Measurements from ENCODE around the gene PRSS33. TPM values are rescaled to one million over a fixed set of nuclear protein-coding genes. Genes with fewer than 3 reads are reported as not detected.

PRSS33 gene
- total and polyA plus RNA-seq, 9 of the 15 experiments (the other 6 are each of a cell fraction or from before 2014, with no cell fraction given), result not detected

DNA sequence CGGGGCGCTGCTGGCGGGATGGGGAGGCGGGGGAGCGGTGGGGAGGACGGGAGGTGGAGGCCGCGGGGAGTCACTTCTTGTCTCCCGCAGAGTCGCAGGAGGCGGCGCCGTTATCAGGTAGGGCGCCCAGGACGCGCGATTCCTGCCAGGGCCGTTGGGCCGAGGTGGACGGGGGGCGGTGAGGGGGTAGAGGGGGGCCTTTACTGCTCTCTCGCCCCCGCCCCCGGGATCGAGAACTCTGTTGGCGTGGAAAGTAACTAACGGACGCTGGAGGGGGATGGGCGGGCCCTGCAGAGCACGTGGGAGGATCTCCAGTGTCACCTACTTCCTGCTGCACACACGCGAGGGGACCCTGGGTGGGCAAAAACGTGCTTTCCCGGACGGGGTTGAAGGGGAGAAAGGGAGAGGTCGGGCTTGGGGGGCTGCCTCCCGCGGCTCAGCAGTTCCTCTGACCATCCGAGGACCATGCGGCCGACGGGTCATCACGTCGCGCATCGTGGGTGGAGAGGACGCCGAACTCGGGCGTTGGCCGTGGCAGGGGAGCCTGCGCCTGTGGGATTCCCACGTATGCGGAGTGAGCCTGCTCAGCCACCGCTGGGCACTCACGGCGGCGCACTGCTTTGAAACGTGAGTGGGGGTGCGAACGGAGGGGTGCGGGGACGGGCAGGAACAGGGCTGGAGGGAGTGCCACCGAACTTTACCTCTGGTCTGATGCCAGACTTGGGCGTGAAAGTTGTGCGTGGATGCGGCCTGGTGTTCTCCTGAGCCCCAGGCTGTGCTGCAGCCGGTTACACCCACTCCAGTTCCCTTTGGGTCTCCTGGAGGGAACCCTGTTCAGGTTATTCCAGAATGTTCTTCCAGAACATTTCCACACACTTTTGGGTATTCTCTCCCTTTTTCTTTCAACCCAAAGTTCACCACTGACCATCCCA, 30.2 kb upstream of the PRSS33 start (continued):
- TF ChIP-seq CLOCK (CRISPR knock-in tag; IDR thresholded peaks at IDR 0.05; ENCODE audit: borderline replicate concordance), result no peak
- no peak for TF ChIP-seq RBBP5 (IDR thresholded peaks at IDR 0.05; ENCODE audit: borderline replicate concordance, insufficient read depth, low read length, poor library complexity, severe bottlenecking)
- no peak for TF ChIP-seq SMARCB1 (IDR thresholded peaks at IDR 0.05; ENCODE audit: insufficient read length, low read depth)
- no peak for TF ChIP-seq PRMT5 (CRISPR knock-in tag; IDR thresholded peaks at IDR 0.05)
- TF ChIP-seq MIER1 (IDR thresholded peaks at IDR 0.05; ENCODE audit: low read depth), result no peak
- no peak for TF ChIP-seq GTF2E2 (tag; IDR thresholded peaks at IDR 0.05)
- TF ChIP-seq ATF1 (CRISPR knock-in tag; IDR thresholded peaks at IDR 0.05), result no peak
- peak; percentile 48 for TF ChIP-seq ATF1 (tag; IDR thresholded peaks at IDR 0.05)
- TF ChIP-seq, protein P1, sequence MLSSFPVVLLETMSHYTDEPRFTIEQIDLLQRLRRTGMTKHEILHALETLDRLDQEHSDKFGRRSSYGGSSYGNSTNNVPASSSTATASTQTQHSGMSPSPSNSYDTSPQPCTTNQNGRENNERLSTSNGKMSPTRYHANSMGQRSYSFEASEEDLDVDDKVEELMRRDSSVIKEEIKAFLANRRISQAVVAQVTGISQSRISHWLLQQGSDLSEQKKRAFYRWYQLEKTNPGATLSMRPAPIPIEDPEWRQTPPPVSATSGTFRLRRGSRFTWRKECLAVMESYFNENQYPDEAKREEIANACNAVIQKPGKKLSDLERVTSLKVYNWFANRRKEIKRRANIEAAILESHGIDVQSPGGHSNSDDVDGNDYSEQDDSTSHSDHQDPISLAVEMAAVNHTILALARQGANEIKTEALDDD (IDR thresholded peaks at IDR 0.05), result no peak
- no peak for TF ChIP-seq HNRNPL (IDR thresholded peaks at IDR 0.05; ENCODE audit: low read depth, low read length)
- peak; percentile 32; the same call in 1 of the 2 replicates for TF ChIP-seq POLR2A (conservative IDR thresholded peaks at IDR 0.05)
- TF ChIP-seq ZNF445 (CRISPR knock-in tag; IDR thresholded peaks at IDR 0.05; ENCODE audit: low read depth), result no peak
- TF ChIP-seq ETV5 (CRISPR knock-in tag; IDR thresholded peaks at IDR 0.05; ENCODE audit: low read depth), result no peak; the same call in 1 of the 2 replicates
- no peak for TF ChIP-seq KLF1 (tag; IDR thresholded peaks at IDR 0.05)
- no peak for TF ChIP-seq NCOR1 (IDR thresholded peaks at IDR 0.05)
- 0 out of 2 replicates have a peak, but pooled peaks have one; percentile 2 for TF ChIP-seq ZFX (CRISPR knock-in tag; IDR thresholded peaks at IDR 0.05)
- TF ChIP-seq MAFF (IDR thresholded peaks at IDR 0.05; ENCODE audit: low read length), result no peak
- TF ChIP-seq L3MBTL2 (IDR thresholded peaks at IDR 0.05), result peak; percentile 56

Data from K562 (cell line).